ENCODE results near the gene PHYHD1. TPM values are rescaled to one million over a fixed set of nuclear protein-coding genes. Genes with fewer than 3 reads are reported as not detected.

PHYHD1 gene
- polyA plus RNA-seq (2011; rRNA removed) (9.3 and 11.6 TPM in 2 replicates), polyA minus RNA-seq (2011; rRNA and poly(A)+ RNA removed) (8.0 and 10.8 TPM in 2 replicates)

DNA sequence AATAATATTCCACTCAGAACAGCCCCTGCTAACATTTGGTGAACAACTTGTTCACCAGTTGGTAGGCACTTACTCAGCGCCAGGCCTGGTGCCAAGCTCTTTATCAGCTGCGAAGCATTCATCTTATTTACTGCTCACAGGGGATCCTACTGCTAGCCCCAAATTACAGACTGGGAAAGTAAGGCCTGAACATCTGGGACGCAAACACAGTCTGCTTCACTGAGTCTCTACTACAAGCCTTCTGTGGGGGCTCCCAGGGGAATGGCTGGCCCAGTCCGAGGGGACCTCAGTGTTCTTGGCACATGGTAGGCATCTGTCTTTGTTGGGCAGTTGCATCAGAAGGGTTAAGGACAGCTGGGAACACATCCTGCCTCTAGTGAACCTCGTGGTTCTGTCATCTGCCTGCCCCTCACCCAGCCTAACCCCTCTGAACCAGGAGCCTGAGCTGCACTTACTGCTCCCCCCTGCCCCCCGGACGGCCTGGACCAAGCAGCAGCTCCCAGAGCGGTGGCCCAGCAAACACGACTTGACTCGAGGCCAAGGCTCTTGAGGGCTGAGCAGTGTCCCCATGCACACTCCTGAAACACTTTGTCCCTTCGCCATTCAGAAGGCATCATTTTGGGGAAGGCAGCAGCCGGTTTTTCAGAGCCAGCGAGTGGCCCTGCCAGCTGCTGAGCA lies at the start of gene PHYHD1:
TSS of gene PHYHD1 (plus strand) at position 602 of the 678 bp plus-strand sequence. CDS start 1,342 bp downstream, outside the sequence.
- TF ChIP-seq, protein P1, sequence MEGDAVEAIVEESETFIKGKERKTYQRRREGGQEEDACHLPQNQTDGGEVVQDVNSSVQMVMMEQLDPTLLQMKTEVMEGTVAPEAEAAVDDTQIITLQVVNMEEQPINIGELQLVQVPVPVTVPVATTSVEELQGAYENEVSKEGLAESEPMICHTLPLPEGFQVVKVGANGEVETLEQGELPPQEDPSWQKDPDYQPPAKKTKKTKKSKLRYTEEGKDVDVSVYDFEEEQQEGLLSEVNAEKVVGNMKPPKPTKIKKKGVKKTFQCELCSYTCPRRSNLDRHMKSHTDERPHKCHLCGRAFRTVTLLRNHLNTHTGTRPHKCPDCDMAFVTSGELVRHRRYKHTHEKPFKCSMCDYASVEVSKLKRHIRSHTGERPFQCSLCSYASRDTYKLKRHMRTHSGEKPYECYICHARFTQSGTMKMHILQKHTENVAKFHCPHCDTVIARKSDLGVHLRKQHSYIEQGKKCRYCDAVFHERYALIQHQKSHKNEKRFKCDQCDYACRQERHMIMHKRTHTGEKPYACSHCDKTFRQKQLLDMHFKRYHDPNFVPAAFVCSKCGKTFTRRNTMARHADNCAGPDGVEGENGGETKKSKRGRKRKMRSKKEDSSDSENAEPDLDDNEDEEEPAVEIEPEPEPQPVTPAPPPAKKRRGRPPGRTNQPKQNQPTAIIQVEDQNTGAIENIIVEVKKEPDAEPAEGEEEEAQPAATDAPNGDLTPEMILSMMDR (IDR thresholded peaks at IDR 0.05; ENCODE audit: low read depth, low read length), result no peak
- POLR2A ChIA-PET, result interaction anchor here (0.5 to 1.0 kb wide), 2 partner anchors 19 to 28 kb away, joined by 3 read pairs; no protein-coding TSS in a partner anchor
- Histone ChIP-seq H3K27me3 (ENCODE audit: control insufficient read depth, insufficient read depth, low read length) (no peaks in the 10 kb centered on the region), H3K9me3 (ENCODE audit: control insufficient read depth, insufficient read depth, low read length) (no peaks in the 10 kb centered on the region; the same call in 1 of the 2 replicates), H3K27ac (ENCODE audit: low read depth, low read length) (peak within 1 kb of the TSS; percentile 52), H3K4me3 (ENCODE audit: low read depth, low read length) (peak within 1 kb of the TSS; percentile 56)
- CTCF ChIA-PET, result interaction anchor here (0.6 kb wide), 1 partner anchor 52 kb away, joined by 3 read pairs; no protein-coding TSS in a partner anchor
- DNase-seq (ENCODE audit: low read depth, low spot score), result no peak

DNA sequence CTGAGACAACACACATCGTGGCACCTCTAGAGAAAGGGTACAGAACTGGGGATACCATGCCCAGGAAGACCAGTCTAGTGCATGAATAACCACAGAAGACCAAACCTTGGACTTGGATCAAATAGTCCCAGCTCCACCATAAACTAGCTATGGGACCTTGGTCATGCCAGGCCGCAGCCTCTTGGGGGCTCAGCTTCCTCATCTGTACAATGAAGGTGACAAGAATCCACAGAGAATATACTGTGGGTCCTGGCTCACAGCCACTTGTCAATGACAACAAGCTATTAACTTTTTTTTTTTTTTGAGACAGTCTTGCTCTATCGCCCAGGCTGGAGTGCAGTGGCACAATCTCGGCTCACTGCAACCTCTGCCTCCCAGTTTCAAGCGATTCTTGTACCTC lies 42.9 kb upstream of the PHYHD1 start:
- POLR2A ChIA-PET, result no interaction called here
- no peak for DNase-seq (ENCODE audit: low read depth, low spot score)
- CTCF ChIA-PET, result interaction anchor here (1.0 to 1.3 kb wide), 2 partner anchors 15 to 50 kb away, joined by 3 to 13 read pairs; no protein-coding TSS in a partner anchor

DNA sequence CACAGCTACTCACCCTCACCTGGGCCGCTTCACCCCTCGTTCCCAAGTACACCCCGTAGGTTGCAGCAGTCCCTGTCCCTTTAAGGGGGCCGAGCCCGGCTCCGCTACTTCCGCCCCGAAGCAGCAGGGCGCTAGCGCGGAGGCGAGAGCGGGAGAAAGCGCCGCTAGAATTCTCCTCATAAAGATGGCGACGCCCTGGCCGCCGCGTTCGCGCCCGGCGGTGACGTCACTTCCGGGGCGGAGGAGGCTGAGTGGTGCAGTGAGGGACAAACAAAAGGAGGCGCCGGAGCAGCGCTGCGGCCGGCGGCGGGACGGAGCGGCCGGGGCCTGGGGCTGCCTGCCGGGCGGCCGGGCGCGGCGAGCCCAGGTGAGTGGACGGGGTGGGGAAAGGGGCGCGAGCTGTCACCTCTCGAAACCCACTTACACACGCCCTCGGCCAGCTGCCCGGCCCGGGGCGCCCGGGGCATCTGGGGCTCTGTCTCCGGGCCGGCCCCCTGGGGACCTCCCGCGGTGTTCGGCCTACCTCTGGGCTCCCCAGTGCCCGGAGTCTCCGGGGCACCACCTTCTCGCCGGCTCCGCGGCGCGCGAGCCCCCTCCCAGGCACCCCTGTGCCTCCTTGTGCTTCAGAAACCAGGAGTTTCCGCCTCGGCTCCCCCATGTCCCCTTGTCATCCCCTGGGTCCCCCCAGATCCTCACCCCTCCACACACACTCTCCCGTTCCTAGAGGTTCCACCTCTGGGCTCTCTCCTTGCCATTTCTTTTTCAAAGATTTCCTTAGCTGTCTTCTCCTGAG lies 38.7 kb upstream of the PHYHD1 start, which contains the start of the genes KYAT1 and LRRC8A:
TSS of gene KYAT1 (minus strand) at position 67 of the 793 bp plus-strand sequence. CDS start 36,545 bp downstream, outside the sequence.
TSS of gene LRRC8A (plus strand) at position 250 of the 793 bp plus-strand sequence. CDS start 25,032 bp downstream, outside the sequence.
- peak; percentile 79 for DNase-seq (ENCODE audit: low read depth, low spot score)
- TF ChIP-seq, protein P1 (IDR thresholded peaks at IDR 0.05; ENCODE audit: low read depth, low read length), result no peak
- H3K27me3 ChIP-seq (ENCODE audit: control insufficient read depth, insufficient read depth, low read length), result no peaks in the 10 kb centered on the region
- H3K9me3 ChIP-seq (ENCODE audit: control insufficient read depth, insufficient read depth, low read length), result no peaks in the 10 kb centered on the region
- ChIA-PET CTCF (interaction anchor here (0.6 to 1.3 kb wide), 3 partner anchors 46 to 66 kb away, joined by 4 to 6 read pairs (median 5); no protein-coding TSS in a partner anchor), POLR2A (interaction anchor here (0.6 to 1.6 kb wide), 5 partner anchors 10 to 331 kb away, joined by 3 to 5 read pairs (median 4); no protein-coding TSS in a partner anchor)
- H3K4me3 ChIP-seq (ENCODE audit: low read depth, low read length), result peak within 1 kb of the TSS; percentile 96
- peak within 1 kb of the TSS; percentile 70 for H3K27ac ChIP-seq (ENCODE audit: low read depth, low read length)

More for the DNA sequence above, 42.9 kb upstream of the PHYHD1 start:
- Histone ChIP-seq H3K4me3 (ENCODE audit: low read depth, low read length) (no peak overlapping the region), H3K9me3 (ENCODE audit: control insufficient read depth, insufficient read depth, low read length) (no peaks in the 10 kb centered on the region), H3K27ac (ENCODE audit: low read depth, low read length) (no peak overlapping the region), H3K27me3 (ENCODE audit: control insufficient read depth, insufficient read depth, low read length) (no peaks in the 10 kb centered on the region)
- TF ChIP-seq, protein P1 (IDR thresholded peaks at IDR 0.05; ENCODE audit: low read depth, low read length), result no peak

DNA sequence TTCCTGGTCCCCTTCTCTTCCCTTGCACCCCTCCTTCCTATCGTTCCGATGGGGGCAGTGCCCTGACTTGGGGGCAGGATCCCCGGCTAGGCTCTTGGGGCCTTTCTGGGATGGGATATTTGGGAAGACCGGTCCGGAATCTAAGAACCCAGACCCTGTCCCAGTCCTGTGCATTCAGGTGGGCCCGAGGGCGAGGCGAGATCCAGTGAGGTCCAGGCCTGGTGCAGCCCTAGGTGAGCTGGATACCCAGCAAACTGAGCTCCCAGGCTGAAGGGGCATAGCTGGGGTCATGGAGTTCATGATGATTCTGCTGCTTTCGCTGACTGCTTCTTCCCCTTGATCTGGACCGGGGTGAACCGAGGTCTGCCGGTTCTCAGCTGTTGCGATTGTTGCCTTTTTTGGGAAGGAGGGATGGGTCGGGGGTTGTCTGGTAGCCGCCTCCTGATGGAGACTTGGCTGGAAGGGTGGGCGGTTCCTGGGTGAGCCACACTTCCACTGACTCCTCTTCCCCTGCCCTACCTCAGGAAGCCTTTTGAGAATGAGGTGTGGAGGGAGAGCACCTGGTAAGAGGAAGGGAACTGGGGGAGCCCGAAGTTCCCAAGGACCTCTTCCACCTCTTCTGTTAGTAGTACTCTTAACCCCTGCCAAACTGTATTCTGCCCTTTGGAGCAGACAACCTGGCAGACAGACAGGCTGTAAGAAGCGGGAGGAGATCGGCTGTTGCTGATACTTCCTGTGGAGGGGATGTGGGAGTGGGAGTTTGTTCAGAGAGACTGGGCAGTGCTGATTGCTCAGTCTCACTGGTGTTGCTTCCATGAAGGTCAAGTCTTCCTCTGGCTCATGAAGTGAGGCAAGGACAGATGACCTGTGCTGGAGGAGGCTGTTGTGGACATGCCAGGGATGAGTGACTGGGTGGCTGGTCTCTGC lies 37.8 kb upstream of the PHYHD1 start:
- Histone ChIP-seq H3K4me3 (ENCODE audit: low read depth, low read length) (peak overlapping the region; percentile 82), H3K9me3 (ENCODE audit: control insufficient read depth, insufficient read depth, low read length) (no peaks in the 10 kb centered on the region), H3K27me3 (ENCODE audit: control insufficient read depth, insufficient read depth, low read length) (no peaks in the 10 kb centered on the region), H3K27ac (ENCODE audit: low read depth, low read length) (peak overlapping the region; percentile 66)
- CTCF ChIA-PET, result interaction anchor here (0.5 to 0.6 kb wide), 2 partner anchors 67 to 91 kb away, joined by 4 to 5 read pairs; no protein-coding TSS in a partner anchor
- POLR2A ChIA-PET, result interaction anchor here (0.6 to 0.7 kb wide), 3 partner anchors 9 to 332 kb away, joined by 3 read pairs; no protein-coding TSS in a partner anchor
- no peak for DNase-seq (ENCODE audit: low read depth, low spot score)
- TF ChIP-seq, protein P1 (IDR thresholded peaks at IDR 0.05; ENCODE audit: low read depth, low read length), result no peak
